HCT116 (cell line): ENCODE measurements around the gene LCN1. TPM values are rescaled to one million over a fixed set of nuclear protein-coding genes. Genes with fewer than 3 reads are reported as not detected.
A peak's percentile ranks its signal among the peaks of the same experiment; 100 is the strongest.

Experiments
- ATAC-seq: fragments of 200-7000 bp; cut with Tn5 transposase; 2 replicates; pipeline ENCODE4 v1.9.1; 2020; ENCODE audit warnings: mild to moderate bottlenecking, moderate library complexity
- BruUV-seq: library from RNA; stranded (reverse); fragments of 400-500 nt; replicated peaks from 2 replicates; lab custom pipeline; 2021; lab: Mats Ljungman, UMichigan
- CTCF ChIA-PET: fragments of 300-600 bp; sonication (Branson Sonifier 250); formaldehyde crosslinking; loops from one replicate; lab custom pipeline; 2021; ENCODE audit warnings: antibody characterized with exemption; lab: Charles Lee
- POLR2A ChIA-PET: fragments of 300-600, 350-600 bp; sonication (Branson Sonifier 250); formaldehyde crosslinking; loops from one replicate; lab custom pipeline; 2021; ENCODE audit warnings: antibody characterized with exemption; lab: Charles Lee
- RAD21 ChIA-PET, 2 experiments: fragments of 300-600 bp; sonication (Branson Sonifier 250); formaldehyde crosslinking; loops; one replicate each; lab custom pipeline; 2023; ENCODE audit warnings: low total read pairs in 2 of 2; ENCODE audit not compliant: uncharacterized antibody in 2 of 2, unreplicated experiment in 2 of 2, low non-redundant PET in 1 of 2; lab: Charles Lee
- DNase-seq: peaks from one replicate; pipeline ENCODE4 v3.0.0-alpha.2; 2010; ENCODE audit warnings: low read depth, low spot score
- H2AFZ ChIP-seq: fragments of 200-600 bp; shearing (Covaris generic), sonication (generic); 2 replicates; pipeline ENCODE4 v1.6.1; 2017; ENCODE audit warnings: low read depth, mixed run types, mixed read lengths, antibody characterized with exemption, low read length; ENCODE audit not compliant: poor library complexity, severe bottlenecking
- H3K27ac ChIP-seq: 2 replicates; pipeline ENCODE4 v1.5.1; 2012; ENCODE audit warnings: low read depth, low read length
- H3K27me3 ChIP-seq: fragments of 200-600 bp; sonication (generic); 2 replicates; pipeline ENCODE4 v1.6.1; 2016; ENCODE audit warnings: mixed run types, low read length, mixed read lengths; ENCODE audit not compliant: insufficient read depth
- H3K36me3 ChIP-seq, 2 experiments: fragments of 200-500 bp in 1 of 2; fragments of 200-600 bp in 1 of 2; sonication (Bioruptor generic) in 1 of 2; sonication (generic) in 1 of 2; 2 replicates each; pipeline versions ENCODE4 v1.5.1 to v1.6.1; 2014 to 2016; ENCODE audit warnings: low read length in 2 of 2, inconsistent platforms in 1 of 2, mixed read lengths in 1 of 2, mixed run types in 1 of 2; ENCODE audit not compliant: insufficient read depth in 2 of 2, control insufficient read depth in 1 of 2
- H3K4me1 ChIP-seq, 2 experiments: fragments of 200-600 bp in 1 of 2; sonication (generic) in 1 of 2; 2 replicates each; pipeline versions ENCODE4 v1.5.1 to v1.6.1; 2012 to 2017; ENCODE audit warnings: low read length in 2 of 2, inconsistent platforms in 1 of 2, mild to moderate bottlenecking in 1 of 2, mixed read lengths in 1 of 2, mixed run types in 1 of 2, moderate library complexity in 1 of 2; ENCODE audit not compliant: insufficient read depth in 2 of 2, control insufficient read depth in 1 of 2
- H3K4me2 ChIP-seq: fragments of 200-600 bp; sonication (generic); 2 replicates; pipeline ENCODE4 v1.6.1; 2017; ENCODE audit warnings: mixed run types, low read length, mixed read lengths
- H3K4me3 ChIP-seq, 2 experiments: fragments of 200-600 bp in 1 of 2; sonication (generic) in 1 of 2; replicated peaks in 1 of 2; 2 replicates each; pipeline ENCODE4 v1.5.1; 2011 to 2016; ENCODE audit warnings: low read length in 2 of 2, control low read depth in 1 of 2, low read depth in 1 of 2, mild to moderate bottlenecking in 1 of 2, mixed read lengths in 1 of 2, mixed run types in 1 of 2
- H3K79me2 ChIP-seq: fragments of 200-600 bp; sonication (generic); 2 replicates; pipeline ENCODE4 v1.6.1; 2017; ENCODE audit warnings: mild to moderate bottlenecking, mixed run types, low read length, moderate library complexity, mixed read lengths; ENCODE audit not compliant: insufficient read depth
- H3K9ac ChIP-seq: fragments of 200-600 bp; sonication (generic); 2 replicates; pipeline ENCODE4 v1.6.1; 2016; ENCODE audit warnings: low read length, mixed read lengths
- H3K9me2 ChIP-seq: fragments of 200-600 bp; sonication (generic), shearing (Covaris generic); 2 replicates; pipeline ENCODE4 v1.6.1; 2017; ENCODE audit warnings: mixed run types, mild to moderate bottlenecking, moderate library complexity; ENCODE audit not compliant: insufficient read depth
- H3K9me3 ChIP-seq, 2 experiments: fragments of 200-500 bp in 1 of 2; fragments of 200-600 bp in 1 of 2; sonication (Bioruptor generic) in 1 of 2; sonication (generic) in 1 of 2; 2 replicates each; pipeline ENCODE4 v1.6.1; 2014 to 2017; ENCODE audit warnings: low read length in 2 of 2, mixed read lengths in 2 of 2, inconsistent platforms in 1 of 2, low read depth in 1 of 2, mild to moderate bottlenecking in 1 of 2, mixed run types in 1 of 2, moderate library complexity in 1 of 2; ENCODE audit not compliant: control insufficient read depth in 1 of 2, insufficient read depth in 1 of 2
- H4K20me1 ChIP-seq: fragments of 200-600 bp; sonication (generic), shearing (Covaris generic); 2 replicates; pipeline ENCODE4 v1.6.1; 2017; ENCODE audit warnings: mixed run types, mild to moderate bottlenecking, moderate library complexity; ENCODE audit not compliant: insufficient read depth
- CEBPB ChIP-seq: IDR thresholded peaks from 2 replicates; pipeline ENCODE4 v1.6.1; 2012; ENCODE audit warnings: low read depth
- EGR1 ChIP-seq: IDR thresholded peaks from 2 replicates; pipeline ENCODE4 v1.6.1; 2012; ENCODE audit warnings: low read depth
- ELF1 ChIP-seq: IDR thresholded peaks from 2 replicates; pipeline ENCODE4 v1.6.1; 2012; ENCODE audit warnings: low read depth, borderline replicate concordance
- EZH2phosphoT487 ChIP-seq: fragments of 200-600 bp; IDR thresholded peaks from 2 replicates; pipeline ENCODE4 v1.6.1; 2018; ENCODE audit warnings: antibody characterized with exemption, borderline replicate concordance
- FOSL1 ChIP-seq: IDR thresholded peaks from 2 replicates; pipeline ENCODE4 v1.6.1; 2012; ENCODE audit warnings: low read depth
- JUND ChIP-seq: IDR thresholded peaks from 2 replicates; pipeline ENCODE4 v1.6.1; 2012
- POLR2A ChIP-seq: IDR thresholded peaks from 2 replicates; pipeline ENCODE4 v1.7.0; 2011; ENCODE audit warnings: borderline replicate concordance; ENCODE audit not compliant: insufficient read depth, insufficient read length; ENCODE audit errors: extremely low read depth
- POLR2AphosphoS5 ChIP-seq: IDR thresholded peaks from 2 replicates; pipeline ENCODE4 v1.6.1; 2011; ENCODE audit warnings: mild to moderate bottlenecking, low read depth, low read length, moderate library complexity
- REST ChIP-seq: IDR thresholded peaks from 2 replicates; pipeline ENCODE4 v1.6.1; 2012; ENCODE audit warnings: low read depth
- SP1 ChIP-seq: IDR thresholded peaks from 2 replicates; pipeline ENCODE4 v1.6.1; 2012; ENCODE audit warnings: low read depth
- YY1 ChIP-seq: IDR thresholded peaks from 2 replicates; pipeline ENCODE4 v1.6.1; 2011; ENCODE audit warnings: low read length, low read depth, moderate library complexity, mild to moderate bottlenecking; ENCODE audit not compliant: insufficient replicate concordance; ENCODE audit errors: extremely low read depth
- ZFX ChIP-seq: fragments of 450-650 bp; IDR thresholded peaks from 2 replicates; pipeline ENCODE4 v1.6.1; 2017
- intact Hi-C: fragments of 100-400 bp; cut with micrococcal nuclease; formaldehyde crosslinking; loops from 2 replicates; pipeline ENCODE4 v1.10.0; 2022
- total RNA-seq: library from RNA; stranded (reverse); gene quantifications from one replicate; pipeline ENCODE4 v1.2.1, GENCODE V29; 2021; ENCODE audit not compliant: unreplicated experiment
- TF ChIP-seq, protein P1 (sequence below): IDR thresholded peaks from 2 replicates; pipeline ENCODE4 v1.6.1; 2011; ENCODE audit warnings: mild to moderate bottlenecking, low read length, moderate library complexity; ENCODE audit not compliant: insufficient replicate concordance; ENCODE audit errors: extremely low read depth

Gene LCN1
- total RNA-seq, 1 experiment from 2014 or later: not detected

GRCh38 chr9:135506327-135507103 lies 14.7 kb upstream of the LCN1 start:
- H3K4me1 ChIP-seq: peaks cover 8 to 22% of the 10 kb centered on the region in 2 experiments; a peak in 3 of 4 replicates
- H3K4me3 ChIP-seq: no peak overlapping the region
- H3K36me3 ChIP-seq: peaks cover 11 to 37% of the 10 kb centered on the region in 2 experiments
- peak; percentile 16; the same call in 1 of the 2 replicates for ATAC-seq
- no peak overlapping the region for H3K4me2 ChIP-seq
- TF ChIP-seq JUND (no peak), POLR2AphosphoS5 (no peak), POLR2A (no peak), EGR1 (no peak), FOSL1 (no peak), YY1 (no peak), CEBPB (no peak), SP1 (no peak), ZFX (no peak), ELF1 (no peak), EZH2phosphoT487 (no peak), REST (no peak)
- TF ChIP-seq, protein P1, sequence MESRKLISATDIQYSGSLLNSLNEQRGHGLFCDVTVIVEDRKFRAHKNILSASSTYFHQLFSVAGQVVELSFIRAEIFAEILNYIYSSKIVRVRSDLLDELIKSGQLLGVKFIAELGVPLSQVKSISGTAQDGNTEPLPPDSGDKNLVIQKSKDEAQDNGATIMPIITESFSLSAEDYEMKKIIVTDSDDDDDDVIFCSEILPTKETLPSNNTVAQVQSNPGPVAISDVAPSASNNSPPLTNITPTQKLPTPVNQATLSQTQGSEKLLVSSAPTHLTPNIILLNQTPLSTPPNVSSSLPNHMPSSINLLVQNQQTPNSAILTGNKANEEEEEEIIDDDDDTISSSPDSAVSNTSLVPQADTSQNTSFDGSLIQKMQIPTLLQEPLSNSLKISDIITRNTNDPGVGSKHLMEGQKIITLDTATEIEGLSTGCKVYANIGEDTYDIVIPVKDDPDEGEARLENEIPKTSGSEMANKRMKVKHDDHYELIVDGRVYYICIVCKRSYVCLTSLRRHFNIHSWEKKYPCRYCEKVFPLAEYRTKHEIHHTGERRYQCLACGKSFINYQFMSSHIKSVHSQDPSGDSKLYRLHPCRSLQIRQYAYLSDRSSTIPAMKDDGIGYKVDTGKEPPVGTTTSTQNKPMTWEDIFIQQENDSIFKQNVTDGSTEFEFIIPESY: no peak
- TF ChIP-seq, all 23 proteins: peak for 0
- H3K79me2 ChIP-seq: peaks cover 30% of the 10 kb centered on the region
- DNase-seq: no peak
- no peaks in the 10 kb centered on the region for H3K9me2 ChIP-seq
- CTCF ChIA-PET: no interaction called here
- peaks cover 4% of the 10 kb centered on the region; the same call in 1 of the 2 replicates for H4K20me1 ChIP-seq
- no peak overlapping the region for H3K9ac ChIP-seq
- intact Hi-C loops: no loop called here
- H3K27me3 ChIP-seq: no peaks in the 10 kb centered on the region
- no peak overlapping the region for H2AFZ ChIP-seq
- H3K27ac ChIP-seq: no peak overlapping the region
- BruUV-seq: no TSS peak
- RAD21 ChIA-PET: no interaction called here
- POLR2A ChIA-PET: no interaction called here
- no peaks in the 10 kb centered on the region; a peak in 1 of 4 replicates for H3K9me3 ChIP-seq
